RWPE2 (cell line): ENCODE data around the gene KRTAP19-5.

Source experiments
- ATAC-seq: fragments of 200-7000 bp; cut with Tn5 transposase; 3 replicates; pipeline ENCODE4 v1.9.1; 2021; ENCODE audit warnings: low read depth
- DNase-seq: peaks from one replicate; pipeline ENCODE4 v3.0.0-alpha.2; 2020; ENCODE audit warnings: low spot score
- H3K27ac ChIP-seq: fragments of 450-650 bp; 2 replicates; pipeline ENCODE4 v1.5.1; 2017; ENCODE audit warnings: mild to moderate bottlenecking; ENCODE audit not compliant: poor library complexity, severe bottlenecking
- H3K27me3 ChIP-seq: fragments of 250-450 bp; sonication (Bioruptor Pico); 2 replicates; pipeline ENCODE4 v1.5.1; 2021; ENCODE audit warnings: mild to moderate bottlenecking, moderate library complexity; ENCODE audit not compliant: insufficient read depth, poor library complexity, severe bottlenecking
- H3K36me3 ChIP-seq: fragments of 250-450 bp; sonication (Bioruptor Pico); 2 replicates; pipeline ENCODE4 v1.5.1; 2020; ENCODE audit warnings: low read depth, mild to moderate bottlenecking, moderate library complexity
- H3K4me1 ChIP-seq: fragments of 250-450 bp; sonication (Bioruptor Pico); 2 replicates; pipeline ENCODE4 v1.5.1; 2021; ENCODE audit warnings: mild to moderate bottlenecking, moderate library complexity; ENCODE audit not compliant: insufficient read depth, poor library complexity, severe bottlenecking
- H3K4me3 ChIP-seq: fragments of 250-450 bp; sonication (Bioruptor Pico); 2 replicates; pipeline ENCODE4 v1.5.1; 2021; ENCODE audit warnings: mild to moderate bottlenecking, moderate library complexity; ENCODE audit not compliant: severe bottlenecking
- H3K9me3 ChIP-seq: fragments of 250-450 bp; sonication (Bioruptor Pico); 2 replicates; pipeline ENCODE4 v1.5.1; 2021; ENCODE audit warnings: mild to moderate bottlenecking, moderate library complexity; ENCODE audit not compliant: severe bottlenecking
- CTCF ChIP-seq: fragments of 450-650 bp; IDR thresholded peaks from one replicate; pipeline ENCODE4 v1.5.1; 2017; ENCODE audit warnings: mild to moderate bottlenecking, moderate library complexity; ENCODE audit not compliant: poor library complexity, severe bottlenecking

The KRTAP19-5 gene

GRCh38 chr21:30463713-30464112 lies 38.2 kb downstream of the KRTAP19-5 start:
- no peak for DNase-seq
- Histone ChIP-seq H3K9me3 (no peaks in the 10 kb centered on the region), H3K36me3 (no peaks in the 10 kb centered on the region), H3K4me3 (no peak overlapping the region), H3K27ac (no peak overlapping the region), H3K27me3 (peaks cover 4% of the 10 kb centered on the region), H3K4me1 (no peaks in the 10 kb centered on the region)
- peak; percentile 66 for TF ChIP-seq CTCF
- ATAC-seq = 0 out of 3 replicates have a peak, but pooled peaks have one; percentile 14
